Memory B cell (primary cell): Measurements from ENCODE around the gene SLC7A10.

Source experiments
- ATAC-seq: fragments of 150-1000 bp; cut with Tn5 transposase; 2 replicates; pipeline ENCODE4 v1.10.0; 2021; ENCODE audit warnings: low read depth, mild to moderate bottlenecking, moderate library complexity
- DNase-seq, 2 donors: peaks; one replicate each; pipeline ENCODE4 v3.0.0; 2022; ENCODE audit warnings: low spot score in 2 of 2
- H3K27ac Mint-ChIP-seq: one replicate; pipeline ENCODE4 v1.8.0; 2022; ENCODE audit warnings: mild to moderate bottlenecking, moderate library complexity, mixed read lengths
- H3K27me3 Mint-ChIP-seq: one replicate; pipeline ENCODE4 v1.8.0; 2022; ENCODE audit warnings: mixed read lengths
- H3K36me3 Mint-ChIP-seq: one replicate; pipeline ENCODE4 v1.8.0; 2022; ENCODE audit warnings: mild to moderate bottlenecking, mixed read lengths
- H3K4me1 Mint-ChIP-seq: one replicate; pipeline ENCODE4 v1.8.0; 2022; ENCODE audit warnings: mixed read lengths
- H3K4me3 Mint-ChIP-seq: one replicate; pipeline ENCODE4 v1.8.0; 2022; ENCODE audit warnings: mild to moderate bottlenecking, moderate library complexity, mixed read lengths
- H3K9me3 Mint-ChIP-seq: one replicate; pipeline ENCODE4 v1.8.0; 2022; ENCODE audit warnings: mixed read lengths

The SLC7A10 gene

DNA sequence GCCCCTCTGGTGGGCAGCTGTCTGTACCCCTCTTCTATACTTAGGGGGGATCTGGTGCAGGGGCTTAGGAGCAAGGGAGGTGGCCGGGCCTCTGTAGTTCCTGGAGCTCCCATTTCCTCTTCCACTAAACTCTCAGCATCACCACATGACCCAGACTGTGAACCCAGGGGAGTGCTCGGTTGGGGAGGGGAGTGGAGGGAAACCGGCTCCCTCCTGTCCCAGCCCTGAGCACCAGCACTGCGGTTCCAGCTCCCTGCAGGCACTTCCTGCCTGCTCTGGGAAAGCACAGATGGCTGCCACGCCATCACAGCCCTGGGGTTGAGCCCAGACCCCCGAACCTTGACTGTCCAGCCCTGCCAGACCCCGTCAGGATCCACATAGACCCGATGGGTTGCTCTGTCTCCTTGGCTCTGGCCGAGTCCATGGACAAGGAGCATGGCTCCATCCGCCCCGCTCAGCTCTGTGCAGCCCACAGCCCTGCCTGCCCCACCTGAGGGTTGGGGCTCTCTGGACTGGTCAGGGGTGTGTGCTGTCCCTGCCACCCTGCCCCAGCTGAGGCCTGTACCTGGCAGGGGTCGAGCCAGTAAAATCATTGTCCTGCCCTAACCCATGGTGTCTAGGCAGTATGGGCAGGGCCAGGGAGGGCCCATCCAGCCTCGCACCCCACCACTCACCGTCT lies 36.0 kb upstream of the SLC7A10 start:
- ATAC-seq = no peak
- Mint-ChIP-seq H3K36me3 (no peaks in the 10 kb centered on the region), H3K9me3 (peaks cover 2% of the 10 kb centered on the region), H3K4me3 (no peak overlapping the region), H3K27me3 (peaks cover 22% of the 10 kb centered on the region), H3K4me1 (peaks cover 10% of the 10 kb centered on the region), H3K27ac (no peak overlapping the region)
- no peak for DNase-seq

DNA sequence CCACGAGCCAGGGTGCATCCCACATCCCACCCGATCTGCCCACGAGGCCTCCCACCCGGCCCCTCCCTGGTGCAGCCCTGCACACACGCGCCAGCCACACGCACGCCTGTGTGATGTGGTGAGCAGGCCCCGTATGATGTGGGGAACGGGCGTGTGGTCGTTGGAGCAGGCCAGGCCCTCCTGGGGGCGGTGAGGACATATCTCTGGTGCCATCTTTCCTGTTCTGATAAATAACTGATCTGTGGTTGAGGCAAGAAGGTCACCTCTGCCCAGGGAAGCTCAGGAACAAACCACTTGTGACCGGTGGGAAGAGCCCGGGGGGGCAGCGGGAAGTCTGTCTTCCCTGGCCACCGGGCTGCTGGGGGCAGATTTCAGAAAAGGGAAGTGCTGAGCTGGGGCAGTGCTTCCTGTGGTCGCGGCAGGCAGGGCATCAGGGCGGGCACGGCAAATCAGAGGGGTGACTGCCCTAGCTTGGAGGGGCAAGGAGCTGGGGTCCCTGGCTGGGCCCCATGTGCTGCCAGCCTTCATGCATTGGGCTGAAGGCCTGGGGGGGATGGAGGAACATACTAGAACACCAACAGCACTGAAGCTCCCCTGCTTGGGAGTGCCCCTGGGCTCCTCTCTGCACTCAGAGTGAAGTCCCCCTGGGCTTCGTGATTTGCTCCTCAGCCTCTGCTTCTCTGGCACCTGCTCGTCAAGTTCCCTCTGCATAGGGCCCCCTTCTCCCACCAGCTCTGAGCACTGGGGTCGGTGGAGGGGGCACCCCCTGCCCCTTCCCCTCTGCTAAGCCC lies 35.2 kb upstream of the SLC7A10 start:
- DNase-seq (no peak), ATAC-seq (peak; percentile 31)
- H3K9me3 Mint-ChIP-seq = peaks cover 2% of the 10 kb centered on the region
- peaks cover 22% of the 10 kb centered on the region for H3K27me3 Mint-ChIP-seq
- H3K36me3 Mint-ChIP-seq = no peaks in the 10 kb centered on the region
- H3K4me3 Mint-ChIP-seq = peak overlapping the region; percentile 19
- H3K27ac Mint-ChIP-seq = no peak overlapping the region
- H3K4me1 Mint-ChIP-seq = peaks cover 10% of the 10 kb centered on the region

DNA sequence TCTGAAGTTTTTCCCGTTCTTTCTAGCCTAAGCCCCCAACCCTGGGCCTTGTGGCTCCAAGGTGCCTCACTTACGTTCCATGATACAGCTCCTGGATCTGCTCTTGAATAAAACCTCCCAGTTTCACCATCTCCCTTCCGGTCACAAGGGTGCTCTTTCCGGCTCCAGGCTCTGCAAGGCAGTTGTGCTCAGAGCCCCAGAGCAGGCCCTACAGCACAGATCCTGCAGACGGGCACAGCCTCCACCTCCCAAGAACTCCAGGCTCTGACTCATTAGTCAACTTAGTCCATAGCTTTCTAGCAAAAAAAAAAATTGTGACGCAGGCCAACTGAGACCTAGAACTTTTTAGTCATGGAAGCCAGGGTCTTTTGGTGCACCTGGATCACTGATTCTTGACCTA lies 33.9 kb upstream of the SLC7A10 start:
- H3K36me3 Mint-ChIP-seq = no peaks in the 10 kb centered on the region
- no peak for ATAC-seq
- no peak for DNase-seq
- peaks cover 2% of the 10 kb centered on the region for H3K9me3 Mint-ChIP-seq
- H3K4me1 Mint-ChIP-seq = peaks cover 10% of the 10 kb centered on the region
- no peak overlapping the region for H3K27ac Mint-ChIP-seq
- H3K4me3 Mint-ChIP-seq = no peak overlapping the region
- H3K27me3 Mint-ChIP-seq = peaks cover 22% of the 10 kb centered on the region

- Mint-ChIP-seq H3K4me3 (no peak overlapping the region), H3K27me3 (peaks cover 13% of the 10 kb centered on the region), H3K4me1 (peaks cover 10% of the 10 kb centered on the region), H3K36me3 (no peaks in the 10 kb centered on the region), H3K27ac (no peak overlapping the region), H3K9me3 (peaks cover 2% of the 10 kb centered on the region)
- ATAC-seq (no peak), DNase-seq (no peak)
These were observed 32.2 kb upstream of the SLC7A10 start for GRCh38 chr19:33257828-33258227.

- Mint-ChIP-seq H3K36me3 (no peaks in the 10 kb centered on the region), H3K4me1 (peaks cover 3% of the 10 kb centered on the region), H3K9me3 (peaks cover 2% of the 10 kb centered on the region), H3K4me3 (no peak overlapping the region), H3K27me3 (peaks cover 5% of the 10 kb centered on the region), H3K27ac (no peak overlapping the region)
- no peak for ATAC-seq
- no peak for DNase-seq
These were observed 30.6 kb upstream of the SLC7A10 start for GRCh38 chr19:33256261-33256660.

GRCh38 chr19:33255781-33256180 lies 30.1 kb upstream of the SLC7A10 start:
- peaks cover under 1% of the 10 kb centered on the region for H3K4me1 Mint-ChIP-seq
- DNase-seq (no peak), ATAC-seq (no peak)
- peaks cover 2% of the 10 kb centered on the region for H3K9me3 Mint-ChIP-seq
- H3K27ac Mint-ChIP-seq = no peak overlapping the region
- H3K27me3 Mint-ChIP-seq = peaks cover 5% of the 10 kb centered on the region
- no peak overlapping the region for H3K4me3 Mint-ChIP-seq
- H3K36me3 Mint-ChIP-seq = no peaks in the 10 kb centered on the region

- Mint-ChIP-seq H3K4me1 (no peaks in the 10 kb centered on the region), H3K36me3 (no peaks in the 10 kb centered on the region), H3K27ac (no peak overlapping the region), H3K9me3 (peaks cover 2% of the 10 kb centered on the region), H3K27me3 (peaks cover 5% of the 10 kb centered on the region), H3K4me3 (no peak overlapping the region)
- DNase-seq (no peak), ATAC-seq (no peak)
These were observed 28.7 kb upstream of the SLC7A10 start for GRCh38 chr19:33254245-33254824.

DNA sequence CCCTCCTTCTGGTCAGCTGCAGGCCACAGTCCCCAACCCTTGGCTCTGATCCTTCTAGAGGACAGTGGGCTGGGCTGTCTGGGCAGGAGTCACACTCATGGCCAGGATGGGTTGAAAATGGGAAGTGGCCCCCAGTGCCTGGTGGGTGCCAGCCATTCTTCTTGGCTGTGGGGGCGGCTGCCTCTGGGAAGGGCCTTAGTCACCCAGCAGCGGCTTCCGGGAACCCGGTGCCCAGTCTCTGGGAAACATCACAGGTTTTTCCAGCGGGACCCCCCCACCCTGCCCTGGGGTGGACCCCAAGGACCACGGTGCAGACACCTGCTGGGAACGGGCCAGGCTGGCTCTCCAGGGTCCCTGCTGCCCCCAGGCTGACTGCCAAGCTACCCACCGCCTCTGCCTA lies 27.3 kb upstream of the SLC7A10 start:
- H3K36me3 Mint-ChIP-seq = no peaks in the 10 kb centered on the region
- H3K27me3 Mint-ChIP-seq = peaks cover 5% of the 10 kb centered on the region
- DNase-seq (no peak), ATAC-seq (no peak)
- H3K4me3 Mint-ChIP-seq = no peak overlapping the region
- H3K9me3 Mint-ChIP-seq = no peaks in the 10 kb centered on the region
- H3K27ac Mint-ChIP-seq = no peak overlapping the region
- H3K4me1 Mint-ChIP-seq = no peaks in the 10 kb centered on the region

- Mint-ChIP-seq H3K36me3 (no peaks in the 10 kb centered on the region), H3K4me1 (no peaks in the 10 kb centered on the region), H3K27ac (no peak overlapping the region), H3K27me3 (peaks cover 5% of the 10 kb centered on the region), H3K9me3 (no peaks in the 10 kb centered on the region), H3K4me3 (no peak overlapping the region)
- DNase-seq (no peak), ATAC-seq (no peak)
These were observed 26.8 kb upstream of the SLC7A10 start for GRCh38 chr19:33252418-33252962.

- ATAC-seq (no peak), DNase-seq (no peak)
- H3K9me3 Mint-ChIP-seq = no peaks in the 10 kb centered on the region
- H3K36me3 Mint-ChIP-seq = no peaks in the 10 kb centered on the region
- H3K27me3 Mint-ChIP-seq = peaks cover 3% of the 10 kb centered on the region
- no peak overlapping the region for H3K27ac Mint-ChIP-seq
- no peak overlapping the region for H3K4me3 Mint-ChIP-seq
- no peaks in the 10 kb centered on the region for H3K4me1 Mint-ChIP-seq
These were observed 26.0 kb upstream of the SLC7A10 start for GRCh38 chr19:33251526-33252090.

GRCh38 chr19:33251076-33251475 lies 25.4 kb upstream of the SLC7A10 start:
- H3K27ac Mint-ChIP-seq = no peak overlapping the region
- no peaks in the 10 kb centered on the region for H3K4me1 Mint-ChIP-seq
- no peak overlapping the region for H3K4me3 Mint-ChIP-seq
- ATAC-seq (no peak), DNase-seq (no peak)
- no peaks in the 10 kb centered on the region for H3K36me3 Mint-ChIP-seq
- H3K27me3 Mint-ChIP-seq = peaks cover 3% of the 10 kb centered on the region
- no peaks in the 10 kb centered on the region for H3K9me3 Mint-ChIP-seq

- no peaks in the 10 kb centered on the region for H3K36me3 Mint-ChIP-seq
- DNase-seq (no peak), ATAC-seq (no peak)
- H3K27me3 Mint-ChIP-seq = no peaks in the 10 kb centered on the region
- H3K4me1 Mint-ChIP-seq = no peaks in the 10 kb centered on the region
- H3K4me3 Mint-ChIP-seq = no peak overlapping the region
- no peak overlapping the region for H3K27ac Mint-ChIP-seq
- no peaks in the 10 kb centered on the region for H3K9me3 Mint-ChIP-seq
These were observed 24.9 kb upstream of the SLC7A10 start for GRCh38 chr19:33250500-33250899.

DNA sequence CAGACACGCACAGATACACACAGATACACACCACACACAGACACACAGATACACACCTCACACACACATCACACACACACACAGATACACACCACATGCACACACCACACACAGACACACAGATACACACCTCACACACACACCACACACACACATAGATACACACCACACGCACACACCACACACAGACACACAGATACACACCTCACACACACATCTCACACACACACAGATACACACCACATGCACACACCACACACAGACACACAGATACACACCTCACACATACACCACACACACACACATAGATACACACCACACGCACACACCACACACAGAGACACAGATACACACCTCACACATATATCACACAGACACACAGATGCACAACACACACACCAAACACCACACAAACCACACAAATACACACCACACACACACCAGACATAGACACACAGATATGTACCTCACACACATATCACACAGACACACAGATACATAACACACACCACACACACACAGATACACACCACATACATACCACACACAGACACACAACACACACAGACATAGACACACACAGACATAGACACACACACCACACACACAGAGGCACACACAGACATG lies 24.2 kb upstream of the SLC7A10 start:
- DNase-seq (no peak), ATAC-seq (no peak)
- no peaks in the 10 kb centered on the region for H3K9me3 Mint-ChIP-seq
- H3K4me1 Mint-ChIP-seq = no peaks in the 10 kb centered on the region
- H3K36me3 Mint-ChIP-seq = no peaks in the 10 kb centered on the region
- H3K27ac Mint-ChIP-seq = no peak overlapping the region
- H3K27me3 Mint-ChIP-seq = peaks cover 1% of the 10 kb centered on the region
- no peak overlapping the region for H3K4me3 Mint-ChIP-seq
